Activated CD4-positive, alpha-beta T cell treated with anti-CD3 and anti-CD28 coated beads for 36 hours (primary cell): ENCODE results near the gene PMEPA1. TPM values are rescaled to one million over a fixed set of nuclear protein-coding genes. Genes with fewer than 3 reads are reported as not detected.

Source experiments
- ATAC-seq: fragments of 200-7000 bp; cut with Tn5 transposase; one replicate; pipeline ENCODE4 v1.10.0; 2021; ENCODE audit warnings: mild to moderate bottlenecking, moderate library complexity
- CTCF ChIA-PET: fragments of 350-600 bp; sonication (Branson Sonifier 250); formaldehyde crosslinking; loops from one replicate; lab custom pipeline; 2021; ENCODE audit warnings: antibody characterized with exemption; lab: Charles Lee
- POLR2A ChIA-PET: fragments of 350-600 bp; sonication (Branson Sonifier 250); formaldehyde crosslinking; loops from one replicate; lab custom pipeline; 2021; ENCODE audit warnings: antibody characterized with exemption, inconsistent platforms; lab: Charles Lee
- DNase-seq: peaks from one replicate; pipeline ENCODE4 v3.0.0-alpha.2; 2020
- H3K27ac Mint-ChIP-seq: one replicate; pipeline ENCODE4 v1.8.0; 2021; ENCODE audit warnings: mixed read lengths
- H3K27me3 Mint-ChIP-seq: one replicate; pipeline ENCODE4 v1.8.0; 2021; ENCODE audit warnings: mixed read lengths
- H3K36me3 Mint-ChIP-seq: one replicate; pipeline ENCODE4 v1.8.0; 2021; ENCODE audit warnings: low read depth, mixed read lengths
- H3K4me1 Mint-ChIP-seq: one replicate; pipeline ENCODE4 v1.8.0; 2021; ENCODE audit warnings: mixed read lengths
- H3K4me3 Mint-ChIP-seq: one replicate; pipeline ENCODE4 v1.8.0; 2021; ENCODE audit warnings: mild to moderate bottlenecking, moderate library complexity, mixed read lengths
- H3K9me3 Mint-ChIP-seq: one replicate; pipeline ENCODE4 v1.8.0; 2021; ENCODE audit warnings: low read depth, mixed read lengths
- intact Hi-C, 2 experiments: fragments of 100-400 bp; cut with DNase I in 1 of 2; cut with micrococcal nuclease in 1 of 2; formaldehyde crosslinking; loops; one replicate each; pipeline versions ENCODE4 v1.14.2 to v1.15.1; 2022 to 2024; cut with DNase I, micrococcal nuclease
- total RNA-seq, 2 experiments: library from RNA; stranded (reverse); gene quantifications; one replicate each; pipeline ENCODE4 v1.2.3, GENCODE V29; 2021

Gene PMEPA1
- total RNA-seq, 2 experiments from 2014 or later = 1.6 to 1.8 TPM

DNA sequence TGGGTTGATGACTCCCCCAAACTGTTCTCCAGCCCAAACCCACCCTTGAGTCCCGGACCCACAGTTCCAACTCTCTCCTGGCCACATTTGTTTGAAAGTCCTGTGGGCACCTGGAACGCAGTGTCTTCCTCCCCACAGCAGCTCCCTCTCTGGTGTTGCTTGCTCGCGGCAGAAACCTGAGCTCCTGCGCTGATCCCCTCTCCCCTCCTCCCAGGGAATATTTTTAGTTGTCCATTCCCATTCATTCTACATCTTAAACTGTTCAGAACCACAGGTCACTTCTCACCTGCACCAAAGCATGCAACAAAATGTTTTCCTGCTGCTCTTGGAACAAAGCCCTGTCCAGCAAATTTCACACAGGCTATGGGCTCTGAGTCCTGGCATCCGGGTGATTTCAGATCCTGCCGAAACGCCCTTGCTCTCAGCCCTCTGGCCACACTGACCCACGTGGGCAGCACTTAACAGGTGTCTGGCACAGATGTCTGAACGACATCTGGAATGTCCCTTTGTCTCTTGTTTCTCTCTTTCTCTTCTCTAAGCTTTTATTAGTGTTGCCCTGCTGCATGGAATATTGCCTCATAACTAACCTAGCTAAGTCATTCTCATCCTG is 27.0 kb upstream of the PMEPA1 start:
- CTCF ChIA-PET = no interaction called here
- intact Hi-C loops = no loop called here
- peaks cover 10% of the 10 kb centered on the region for H3K27me3 Mint-ChIP-seq
- POLR2A ChIA-PET = no interaction called here
- no peaks in the 10 kb centered on the region for H3K4me1 Mint-ChIP-seq
- H3K4me3 Mint-ChIP-seq = no peak overlapping the region
- DNase-seq (no peak), ATAC-seq (no peak)
- no peaks in the 10 kb centered on the region for H3K9me3 Mint-ChIP-seq
- H3K36me3 Mint-ChIP-seq = no peaks in the 10 kb centered on the region
- no peak overlapping the region for H3K27ac Mint-ChIP-seq

DNA sequence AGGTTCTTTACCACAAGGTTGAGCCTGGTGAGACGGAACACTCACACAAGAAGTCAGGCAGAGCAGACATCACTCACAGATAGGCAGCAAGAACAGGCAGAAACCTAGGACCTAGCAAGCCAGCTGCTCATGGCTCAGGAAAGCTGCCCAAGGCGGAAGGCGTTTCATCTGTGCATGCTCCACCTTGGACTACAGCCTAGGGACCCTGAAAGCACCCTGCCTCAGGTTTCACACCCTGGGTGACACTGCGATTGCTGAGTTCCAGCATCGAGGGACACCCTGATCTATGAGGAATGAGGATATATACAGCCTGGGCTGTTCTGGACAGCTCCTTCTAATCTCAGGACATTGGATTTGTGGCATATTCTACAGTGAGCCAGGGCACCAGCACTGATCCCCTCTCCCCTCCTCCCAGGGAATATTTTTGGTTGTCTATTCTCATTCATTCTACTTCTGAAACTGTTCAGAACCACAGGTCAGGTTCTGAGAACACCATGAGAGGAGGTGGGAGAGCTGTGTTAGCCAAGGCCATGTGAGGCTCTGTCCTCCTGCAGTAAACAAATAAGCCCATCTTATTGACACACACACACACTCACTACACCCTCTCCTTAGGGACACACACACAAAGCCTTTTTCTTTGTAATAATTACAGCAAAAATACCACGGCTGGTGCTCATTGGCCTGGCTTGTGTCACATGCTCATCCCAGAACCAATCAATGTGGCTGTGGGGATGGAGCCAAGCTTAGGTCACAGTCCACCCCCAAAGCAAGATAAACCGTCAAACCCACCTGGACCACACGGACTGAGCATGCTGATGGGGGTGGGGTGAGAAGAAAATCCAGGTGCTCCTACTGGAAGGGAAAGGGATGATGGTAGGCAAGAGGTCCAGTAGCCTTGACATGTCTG is 26.3 kb upstream of the PMEPA1 start:
- H3K36me3 Mint-ChIP-seq = no peaks in the 10 kb centered on the region
- intact Hi-C loops = no loop called here
- ATAC-seq (no peak), DNase-seq (no peak)
- H3K27ac Mint-ChIP-seq = no peak overlapping the region
- peaks cover 10% of the 10 kb centered on the region for H3K27me3 Mint-ChIP-seq
- no peaks in the 10 kb centered on the region for H3K4me1 Mint-ChIP-seq
- ChIA-PET CTCF (no interaction called here), POLR2A (no interaction called here)
- no peak overlapping the region for H3K4me3 Mint-ChIP-seq
- no peaks in the 10 kb centered on the region for H3K9me3 Mint-ChIP-seq

DNA sequence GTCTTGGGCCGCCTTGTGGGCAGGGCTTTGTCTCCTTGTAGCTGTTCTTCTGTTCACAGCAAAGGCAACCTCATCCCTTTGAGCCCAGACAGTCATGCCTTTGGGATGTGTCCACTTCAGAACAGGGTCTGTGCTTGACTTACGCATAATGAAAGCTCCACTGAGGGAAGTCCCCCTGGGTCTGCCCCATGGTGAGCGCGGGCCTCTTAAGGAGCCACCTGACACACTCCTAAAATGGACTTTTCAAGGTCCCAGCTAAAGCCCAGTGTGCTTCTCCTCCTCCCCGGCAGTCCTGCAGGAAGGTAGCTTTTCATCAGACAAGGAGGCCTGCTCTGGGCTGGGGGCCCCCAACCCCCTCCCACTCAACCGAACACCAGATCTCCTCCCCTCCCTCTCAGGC is 24.9 kb upstream of the PMEPA1 start:
- Mint-ChIP-seq H3K4me1 (no peaks in the 10 kb centered on the region), H3K4me3 (no peak overlapping the region), H3K9me3 (no peaks in the 10 kb centered on the region), H3K27ac (no peak overlapping the region), H3K36me3 (no peaks in the 10 kb centered on the region), H3K27me3 (peaks cover 10% of the 10 kb centered on the region)
- intact Hi-C loops = no loop called here
- DNase-seq = no peak
- ChIA-PET CTCF (no interaction called here), POLR2A (no interaction called here)
- no peak for ATAC-seq

DNA sequence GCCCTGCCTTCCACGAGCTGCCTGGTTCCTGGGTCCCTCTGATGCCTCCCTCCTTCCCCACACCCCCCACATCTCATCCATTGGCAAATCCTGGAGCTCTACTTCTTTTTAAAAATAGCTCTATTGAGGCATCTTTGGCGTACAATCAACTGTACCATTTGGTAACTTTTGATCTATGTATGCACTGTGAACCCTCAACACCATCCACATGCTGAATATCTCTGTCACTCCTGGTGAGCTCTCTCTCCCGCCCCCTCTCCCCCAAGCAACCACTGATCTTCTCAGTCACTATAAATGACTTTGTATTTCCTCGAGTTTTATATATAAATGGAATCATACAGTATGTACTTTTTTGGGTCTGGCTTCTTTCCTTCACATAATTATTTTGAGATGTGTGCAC is 22.4 kb upstream of the PMEPA1 start:
- intact Hi-C loops = no loop called here
- Mint-ChIP-seq H3K27ac (no peak overlapping the region), H3K9me3 (no peaks in the 10 kb centered on the region), H3K36me3 (no peaks in the 10 kb centered on the region), H3K27me3 (peaks cover 14% of the 10 kb centered on the region), H3K4me3 (no peak overlapping the region), H3K4me1 (no peaks in the 10 kb centered on the region)
- ChIA-PET CTCF (no interaction called here), POLR2A (no interaction called here)
- ATAC-seq (no peak), DNase-seq (no peak)

DNA sequence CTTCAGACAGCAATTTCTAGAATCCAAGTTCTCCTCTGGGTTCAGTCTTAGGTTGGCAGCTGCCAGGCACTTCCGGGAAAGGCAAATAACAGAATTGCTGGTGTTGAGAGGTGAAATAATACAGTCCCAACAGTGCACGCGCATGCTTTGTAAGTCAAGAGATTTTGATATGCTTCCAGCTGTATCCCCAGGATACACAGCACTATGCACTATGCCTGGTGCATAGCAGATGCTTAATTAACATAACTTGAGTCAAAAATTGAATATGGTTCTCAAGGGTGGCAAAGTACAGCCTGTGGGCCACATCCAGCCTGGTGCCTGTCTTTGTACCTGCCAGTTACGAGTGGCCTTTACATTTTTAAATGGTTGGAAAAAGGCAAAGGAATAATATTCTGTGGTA is 18.9 kb upstream of the PMEPA1 start:
- intact Hi-C loops = no loop called here
- ChIA-PET CTCF (no interaction called here), POLR2A (no interaction called here)
- Mint-ChIP-seq H3K4me3 (no peak overlapping the region), H3K9me3 (no peaks in the 10 kb centered on the region), H3K27ac (no peak overlapping the region), H3K36me3 (no peaks in the 10 kb centered on the region), H3K27me3 (peaks cover 8% of the 10 kb centered on the region), H3K4me1 (no peaks in the 10 kb centered on the region)
- ATAC-seq (no peak), DNase-seq (no peak)

DNA sequence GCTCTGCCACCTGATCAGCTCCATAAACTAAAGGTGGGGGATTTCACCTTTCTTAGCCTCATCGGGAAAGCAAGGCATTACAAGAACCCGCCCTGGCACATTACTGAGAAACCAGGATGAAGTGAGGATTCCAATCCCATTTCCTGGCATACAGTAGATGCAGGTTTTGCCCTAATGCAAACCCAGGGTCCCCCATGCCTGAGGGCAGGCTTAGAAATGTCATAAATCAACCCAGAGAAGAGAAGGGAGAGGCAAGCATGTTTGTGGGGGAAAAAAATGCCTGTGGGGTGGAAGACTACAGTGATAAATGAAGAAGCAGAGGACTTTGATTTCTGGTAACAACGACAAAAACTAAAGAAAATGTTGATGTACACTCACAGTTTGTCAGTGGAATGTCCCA is 18.0 kb upstream of the PMEPA1 start:
- no peaks in the 10 kb centered on the region for H3K36me3 Mint-ChIP-seq
- POLR2A ChIA-PET = no interaction called here
- H3K9me3 Mint-ChIP-seq = no peaks in the 10 kb centered on the region
- DNase-seq (no peak), ATAC-seq (no peak)
- peaks cover 8% of the 10 kb centered on the region for H3K27me3 Mint-ChIP-seq
- no peak overlapping the region for H3K4me3 Mint-ChIP-seq
- CTCF ChIA-PET = no interaction called here
- H3K27ac Mint-ChIP-seq = no peak overlapping the region
- H3K4me1 Mint-ChIP-seq = no peaks in the 10 kb centered on the region
- intact Hi-C loops = no loop called here

DNA sequence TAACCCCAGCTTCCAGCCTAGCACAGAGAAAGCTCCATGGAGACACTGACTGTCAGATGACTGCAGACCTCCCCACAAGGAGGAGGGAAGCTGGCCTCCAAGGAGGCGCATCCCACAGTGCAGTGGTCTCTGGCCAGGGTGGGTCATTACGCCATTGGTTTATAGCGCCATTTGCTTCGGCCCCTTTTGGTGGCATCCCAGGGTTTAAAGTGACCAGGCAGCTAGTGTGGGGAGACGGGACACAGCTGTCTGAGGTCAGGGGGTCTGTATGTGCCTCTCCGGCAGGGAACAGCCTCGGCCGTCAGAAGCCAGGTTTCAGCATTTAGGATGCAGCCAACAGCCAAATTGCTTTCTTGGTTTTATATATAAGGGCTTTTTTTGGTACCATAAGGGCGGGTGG is 15.8 kb upstream of the PMEPA1 start:
- no peak overlapping the region for H3K4me3 Mint-ChIP-seq
- ATAC-seq = no peak
- no peaks in the 10 kb centered on the region for H3K4me1 Mint-ChIP-seq
- ChIA-PET POLR2A (no interaction called here), CTCF (no interaction called here)
- H3K27ac Mint-ChIP-seq = no peak overlapping the region
- peaks cover 8% of the 10 kb centered on the region for H3K27me3 Mint-ChIP-seq
- intact Hi-C loops = no loop called here
- H3K9me3 Mint-ChIP-seq = no peaks in the 10 kb centered on the region
- no peak for DNase-seq
- no peaks in the 10 kb centered on the region for H3K36me3 Mint-ChIP-seq

DNA sequence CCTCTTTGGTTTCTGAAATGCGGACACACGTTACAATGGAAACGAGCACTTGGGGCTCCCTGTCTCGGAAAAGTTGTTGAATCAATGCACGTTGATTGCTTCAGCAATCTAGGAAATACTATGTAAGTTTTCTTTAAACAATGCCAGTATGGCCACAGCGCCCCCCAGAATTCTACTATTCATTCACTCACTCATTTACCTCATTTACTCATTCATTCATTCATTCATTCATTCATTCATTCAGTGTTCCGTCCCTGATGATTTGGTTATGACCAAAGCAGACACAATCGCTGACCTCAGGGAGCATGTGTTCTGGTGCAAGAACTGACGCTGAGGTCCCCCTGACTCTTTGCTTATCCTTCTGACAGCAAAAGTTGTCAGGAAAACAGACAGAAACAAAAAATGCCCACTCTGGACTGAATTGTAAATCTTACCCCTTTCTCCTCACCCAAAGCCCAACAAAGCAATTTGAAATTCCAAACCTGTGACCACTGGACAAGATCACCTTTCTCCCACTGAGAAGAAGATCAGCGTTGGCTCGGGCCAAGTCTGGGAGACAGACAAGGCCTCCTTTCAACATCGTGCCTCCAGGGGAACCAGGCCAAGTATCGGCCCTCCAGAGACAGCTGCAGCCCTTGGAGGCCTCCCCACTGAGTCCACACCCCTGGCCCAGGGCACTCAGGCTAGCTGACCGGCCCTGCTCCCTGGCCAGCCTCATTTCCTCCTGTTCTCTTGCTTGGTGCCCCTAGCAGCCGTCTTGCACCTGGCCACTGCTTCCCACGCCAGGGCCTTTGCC is 15.0 kb upstream of the PMEPA1 start:
- Mint-ChIP-seq H3K36me3 (no peaks in the 10 kb centered on the region), H3K27me3 (peaks cover 8% of the 10 kb centered on the region), H3K4me1 (no peaks in the 10 kb centered on the region), H3K4me3 (no peak overlapping the region), H3K27ac (no peak overlapping the region), H3K9me3 (no peaks in the 10 kb centered on the region)
- no peak for ATAC-seq
- DNase-seq = no peak
- intact Hi-C loops = no loop called here
- CTCF ChIA-PET = no interaction called here
- POLR2A ChIA-PET = no interaction called here

DNA sequence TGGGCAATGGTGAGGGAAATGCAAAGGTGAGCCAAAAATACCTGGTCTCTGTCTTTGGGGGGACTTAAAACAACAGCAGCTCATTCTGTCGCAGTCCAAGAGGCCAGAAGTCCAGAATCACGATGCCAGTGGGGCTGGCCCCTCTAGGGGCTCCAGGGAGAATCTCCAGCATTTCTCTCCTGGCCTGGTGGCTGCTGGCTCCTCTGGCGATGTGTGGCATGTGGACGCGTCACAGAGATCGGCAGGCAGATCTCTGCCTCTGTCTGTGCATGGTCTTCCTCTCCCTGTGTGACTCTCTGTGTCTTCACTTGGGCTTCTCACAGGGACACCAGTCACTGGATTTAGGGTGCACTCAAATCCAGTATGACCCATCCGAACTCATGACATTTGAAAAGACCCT is 14.0 kb upstream of the PMEPA1 start:
- Mint-ChIP-seq H3K4me3 (no peak overlapping the region), H3K4me1 (peaks cover 2% of the 10 kb centered on the region), H3K27me3 (peaks cover 8% of the 10 kb centered on the region), H3K36me3 (no peaks in the 10 kb centered on the region), H3K9me3 (no peaks in the 10 kb centered on the region), H3K27ac (no peak overlapping the region)
- intact Hi-C loops = no loop called here
- CTCF ChIA-PET = no interaction called here
- no peak for DNase-seq
- ATAC-seq = no peak
- POLR2A ChIA-PET = no interaction called here

DNA sequence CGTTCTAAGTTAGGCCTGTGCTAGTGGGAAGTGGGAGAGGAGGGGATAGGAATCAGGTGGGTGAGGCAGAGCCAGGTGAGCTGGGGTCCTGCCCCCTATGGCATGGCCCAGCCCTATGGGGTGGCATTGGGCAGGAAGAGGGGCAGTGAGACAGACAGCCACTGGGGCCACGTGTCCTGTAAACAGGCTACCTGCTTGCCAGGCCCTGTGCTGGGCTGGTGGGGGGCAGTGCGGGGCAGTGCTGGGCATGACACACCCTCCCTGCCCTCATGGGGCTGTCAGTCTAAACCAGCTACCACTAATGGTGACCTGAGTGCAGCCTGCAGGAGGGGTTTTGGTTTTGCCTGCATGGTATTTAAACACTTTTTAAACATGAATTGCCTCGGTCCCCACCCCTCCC is 10.1 kb upstream of the PMEPA1 start:
- DNase-seq (no peak), ATAC-seq (no peak)
- ChIA-PET POLR2A (no interaction called here), CTCF (interaction anchor here (0.6 to 1.6 kb wide), 3 partner anchors 9 to 100 kb away, joined by 3 to 9 read pairs (median 3); partner anchors contain the start of gene ZBP1)
- Mint-ChIP-seq H3K4me3 (no peak overlapping the region), H3K36me3 (no peaks in the 10 kb centered on the region), H3K9me3 (no peaks in the 10 kb centered on the region), H3K27ac (no peak overlapping the region), H3K27me3 (peaks cover 4% of the 10 kb centered on the region), H3K4me1 (peaks cover 5% of the 10 kb centered on the region)
- intact Hi-C loops = loop anchor here (2.0 to 10.0 kb wide), 2 partner anchors 29 to 325 kb away; partner anchors contain the start of gene RBM38 (in 1 of the 2)

DNA sequence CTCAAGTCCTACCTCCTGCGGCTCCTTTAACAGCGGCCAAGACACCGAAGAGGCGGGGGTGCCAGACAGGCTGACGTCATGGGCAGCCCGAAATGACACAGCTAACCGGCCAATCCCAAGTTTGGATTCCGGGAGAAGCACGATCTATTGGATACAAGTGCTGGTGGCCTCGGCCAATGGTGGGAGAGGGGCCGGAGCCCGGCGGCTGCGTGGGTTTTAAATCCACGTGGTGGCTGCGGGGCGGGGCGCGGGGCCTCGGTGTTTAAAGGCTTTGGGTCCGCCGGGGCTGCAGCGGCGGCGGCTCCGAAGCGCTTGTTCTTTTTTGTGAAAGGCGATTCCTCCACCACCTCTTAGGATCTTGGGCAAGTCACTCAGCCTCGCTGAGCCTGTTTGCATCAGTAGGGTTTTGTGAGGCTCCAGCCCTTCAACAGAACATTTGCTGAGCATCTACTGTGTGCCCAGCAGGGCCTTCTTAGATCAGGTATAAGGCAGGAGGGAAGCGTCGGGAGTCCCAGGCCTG is 8.7 kb upstream of the PMEPA1 start:
- H3K4me3 Mint-ChIP-seq = peak overlapping the region; percentile 37
- intact Hi-C loops = loop anchor here (1.0 to 10.0 kb wide), 5 partner anchors 8 to 324 kb away; partner anchors contain the start of genes PMEPA1 (in 2 of the 2) and RBM38 (in 1 of the 2)
- H3K27ac Mint-ChIP-seq = no peak overlapping the region
- ChIA-PET POLR2A (no interaction called here), CTCF (interaction anchor here (0.7 to 1.1 kb wide), 3 partner anchors 9 to 34 kb away, joined by 3 read pairs; partner anchors contain the start of gene PMEPA1)
- no peaks in the 10 kb centered on the region for H3K27me3 Mint-ChIP-seq
- H3K9me3 Mint-ChIP-seq = no peaks in the 10 kb centered on the region
- DNase-seq = peak; percentile 95
- ATAC-seq = peak; percentile 100
- no peaks in the 10 kb centered on the region for H3K36me3 Mint-ChIP-seq
- peaks cover 5% of the 10 kb centered on the region for H3K4me1 Mint-ChIP-seq
